Neutrophil (primary cell): Measurements from ENCODE around the gene ADAM11.

Experiments
- H3K27ac ChIP-seq: fragments of 200-600 bp; sonication (generic); 2 replicates; pipeline ENCODE4 v1.5.1; 2016; ENCODE audit warnings: mild to moderate bottlenecking, moderate library complexity
- H3K27me3 ChIP-seq: fragments of 200-600 bp; sonication (generic); 2 replicates; pipeline ENCODE4 v1.6.0; 2016; ENCODE audit warnings: mild to moderate bottlenecking
- H3K36me3 ChIP-seq: fragments of 200-600 bp; sonication (generic); 2 replicates; pipeline ENCODE4 v1.5.1; 2017
- H3K4me1 ChIP-seq, 2 experiments: fragments of 200-600 bp in 1 of 2; sonication (generic) in 1 of 2; 1 replicate in 1 of 2; 2 replicates in 1 of 2; pipeline versions ENCODE4 v1.5.1 to v1.6.1; 2013 to 2016; ENCODE audit warnings: low read depth in 1 of 2, low read length in 1 of 2, mild to moderate bottlenecking in 1 of 2, moderate library complexity in 1 of 2; ENCODE audit not compliant: control insufficient read depth in 1 of 2, insufficient read depth in 1 of 2
- H3K4me3 ChIP-seq, 2 experiments: fragments of 200-600 bp in 1 of 2; sonication (generic) in 1 of 2; 1 replicate in 1 of 2; 2 replicates in 1 of 2; pipeline ENCODE4 v1.5.1; 2013 to 2016; ENCODE audit warnings: low read depth in 1 of 2, low read length in 1 of 2, mild to moderate bottlenecking in 1 of 2, moderate library complexity in 1 of 2
- H3K9me3 ChIP-seq: fragments of 200-600 bp; sonication (generic); 2 replicates; pipeline ENCODE4 v1.5.1; 2016
- CTCF ChIP-seq: fragments of 200-600 bp; sonication (generic); IDR thresholded peaks from 2 replicates; pipeline ENCODE4 v1.5.1; 2016; ENCODE audit warnings: antibody characterized with exemption

ADAM11 gene

GRCh38 chr17:44795421-44795820 lies 36.6 kb downstream of the ADAM11 start:
- H3K4me3 ChIP-seq, result no peak overlapping the region
- H3K36me3 ChIP-seq, result no peaks in the 10 kb centered on the region
- H3K4me1 ChIP-seq, result peaks cover 6 to 12% of the 10 kb centered on the region in 2 experiments
- H3K27ac ChIP-seq, result no peak overlapping the region
- no peak for TF ChIP-seq CTCF
- H3K9me3 ChIP-seq, result no peaks in the 10 kb centered on the region
- peaks cover 4% of the 10 kb centered on the region for H3K27me3 ChIP-seq

GRCh38 chr17:44795928-44796327 lies 37.1 kb downstream of the ADAM11 start:
- Histone ChIP-seq H3K36me3 (no peaks in the 10 kb centered on the region), H3K9me3 (no peaks in the 10 kb centered on the region), H3K4me3 (no peak overlapping the region), H3K27me3 (peaks cover 4% of the 10 kb centered on the region), H3K27ac (no peak overlapping the region), H3K4me1 (peaks cover 6 to 12% of the 10 kb centered on the region in 2 experiments)
- TF ChIP-seq CTCF, result no peak

- Histone ChIP-seq H3K36me3 (no peaks in the 10 kb centered on the region), H3K27me3 (peaks cover 6% of the 10 kb centered on the region), H3K27ac (no peak overlapping the region), H3K4me1 (peaks cover 6 to 12% of the 10 kb centered on the region in 2 experiments), H3K4me3 (no peak overlapping the region), H3K9me3 (no peaks in the 10 kb centered on the region)
- TF ChIP-seq CTCF, result no peak
These were observed 37.9 kb downstream of the ADAM11 start for GRCh38 chr17:44796731-44797130.

GRCh38 chr17:44797802-44798201 lies 39.0 kb downstream of the ADAM11 start:
- Histone ChIP-seq H3K4me1 (peaks cover 6 to 12% of the 10 kb centered on the region in 2 experiments), H3K27me3 (peaks cover 10% of the 10 kb centered on the region), H3K36me3 (no peaks in the 10 kb centered on the region), H3K9me3 (no peaks in the 10 kb centered on the region), H3K4me3 (no peak overlapping the region), H3K27ac (no peak overlapping the region)
- TF ChIP-seq CTCF, result no peak

GRCh38 chr17:44798356-44798755 lies 39.6 kb downstream of the ADAM11 start:
- no peak for TF ChIP-seq CTCF
- Histone ChIP-seq H3K36me3 (no peaks in the 10 kb centered on the region), H3K4me1 (peaks cover 6 to 12% of the 10 kb centered on the region in 2 experiments), H3K9me3 (no peaks in the 10 kb centered on the region), H3K27ac (no peak overlapping the region), H3K27me3 (peaks cover 13% of the 10 kb centered on the region), H3K4me3 (no peak overlapping the region)

GRCh38 chr17:44801880-44802279 lies 43.1 kb downstream of the ADAM11 start:
- Histone ChIP-seq H3K9me3 (no peaks in the 10 kb centered on the region), H3K4me1 (no peaks in the 10 kb centered on the region), H3K4me3 (no peak overlapping the region), H3K27ac (no peak overlapping the region), H3K27me3 (peaks cover 27% of the 10 kb centered on the region), H3K36me3 (no peaks in the 10 kb centered on the region)
- no peak for TF ChIP-seq CTCF
